ENCODE results near the gene UBA52.
"Not testable (repeated sequence)": the region's sequence is repeated elsewhere in the genome, so short reads cannot be mapped to it uniquely, and the experiment has no call there.

The UBA52 gene

DNA sequence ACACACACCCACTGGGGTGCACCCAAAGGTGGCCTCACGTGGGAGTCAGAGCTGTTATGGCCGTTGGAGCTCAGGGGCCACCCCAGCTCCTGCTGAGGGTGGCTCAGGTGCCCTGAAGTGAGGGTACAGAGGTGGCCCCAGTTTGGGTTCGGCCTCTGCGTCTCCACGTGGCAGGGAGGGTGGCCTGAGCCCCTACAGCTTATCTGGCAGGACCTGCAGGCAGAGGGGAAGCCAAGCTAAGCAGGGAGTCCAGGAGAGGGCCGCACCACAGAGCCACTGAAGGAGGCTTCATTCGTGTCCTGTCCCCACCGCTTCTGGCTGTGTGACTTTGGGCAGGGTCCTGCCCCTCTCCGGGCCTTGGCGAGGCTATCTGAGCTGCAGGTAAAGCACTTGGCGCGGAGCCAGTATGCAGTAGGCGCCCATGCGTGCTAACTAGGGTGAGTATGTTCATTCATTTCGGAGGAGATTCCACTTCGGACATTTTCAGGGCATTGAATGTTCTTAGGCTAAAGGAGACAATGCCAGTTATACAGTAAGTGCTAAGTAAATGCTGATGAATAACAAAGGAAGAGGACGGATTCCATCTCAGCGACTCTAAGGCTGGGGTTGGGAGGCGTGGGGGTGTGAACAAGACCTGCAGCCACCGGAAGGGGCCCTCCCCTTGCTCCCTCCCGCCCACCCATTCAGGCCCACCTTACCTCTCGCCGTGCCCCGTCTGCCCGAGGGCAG is 21.9 kb downstream of the UBA52 start:
- DNase-seq = no peak

DNA sequence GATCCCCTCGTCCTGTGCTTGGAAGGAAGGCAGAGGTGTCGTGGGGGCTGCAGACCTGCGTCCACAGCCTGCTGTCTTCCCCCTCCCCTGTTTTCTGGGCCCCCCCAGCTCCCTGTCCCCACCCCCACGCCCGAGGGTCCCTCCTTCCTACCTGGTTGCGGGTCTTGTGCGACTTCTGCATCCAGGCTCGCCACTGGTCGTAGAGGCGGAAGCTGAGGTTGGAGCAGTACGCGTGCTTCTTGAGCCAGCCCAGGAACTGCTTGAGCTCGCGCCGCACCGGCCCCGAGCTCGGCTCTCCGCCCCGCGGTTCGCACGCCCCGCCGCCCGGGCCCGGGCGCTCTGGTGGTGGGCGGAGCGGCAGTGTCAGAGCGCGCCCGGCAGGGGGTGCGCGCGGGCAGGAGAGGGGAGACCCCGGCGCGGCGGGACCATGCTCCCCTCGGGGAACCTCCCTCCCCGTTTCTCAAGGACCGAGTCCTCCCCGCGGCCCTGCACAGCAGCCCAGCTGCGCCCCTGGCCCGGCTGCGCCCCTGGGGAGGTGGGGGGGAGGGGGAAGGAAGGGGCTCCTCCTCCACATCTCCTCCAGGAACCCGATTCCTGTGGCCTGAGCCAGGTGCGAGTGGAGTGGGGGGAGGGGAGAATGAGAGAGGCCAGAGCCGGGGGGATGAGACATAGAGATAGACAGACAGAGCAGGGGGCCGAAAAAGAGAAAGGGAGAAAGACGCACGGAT is 22.6 kb downstream of the UBA52 start:
- DNase-seq = peak; percentile 86

DNA sequence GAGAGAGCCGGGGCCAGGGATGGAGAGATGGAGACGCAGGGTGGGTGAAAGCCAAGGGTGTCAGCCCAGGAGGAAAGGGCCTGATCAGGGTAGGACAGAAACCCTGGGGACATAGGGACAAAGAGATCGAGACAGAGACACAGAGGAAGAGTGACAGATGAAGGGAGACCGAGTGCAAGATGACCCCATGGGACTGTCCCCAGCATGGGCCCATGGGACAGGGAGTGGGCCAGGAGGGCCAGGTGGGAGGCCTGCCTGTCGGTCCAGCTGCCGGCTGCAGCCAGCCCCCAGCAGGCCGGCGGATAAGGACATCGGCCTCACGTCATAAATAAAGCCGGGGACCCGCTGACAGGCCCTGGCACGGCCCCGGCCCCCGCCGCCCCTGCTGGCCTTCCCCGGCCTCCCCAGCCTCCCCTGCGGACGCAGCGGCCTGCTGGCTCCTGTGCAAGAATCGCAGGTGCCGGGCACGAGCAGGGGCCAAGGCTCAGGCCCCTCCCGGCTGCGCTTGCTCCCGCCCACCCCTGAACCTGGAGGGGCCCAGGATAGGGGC is 23.2 kb downstream of the UBA52 start:
- DNase-seq = peak; percentile 66

GRCh38 chr19:18595475-18595874 is 23.8 kb downstream of the UBA52 start:
- no peak for DNase-seq

- no peak for DNase-seq
These were observed 25.1 kb downstream of the UBA52 start for GRCh38 chr19:18596752-18597157.

DNA sequence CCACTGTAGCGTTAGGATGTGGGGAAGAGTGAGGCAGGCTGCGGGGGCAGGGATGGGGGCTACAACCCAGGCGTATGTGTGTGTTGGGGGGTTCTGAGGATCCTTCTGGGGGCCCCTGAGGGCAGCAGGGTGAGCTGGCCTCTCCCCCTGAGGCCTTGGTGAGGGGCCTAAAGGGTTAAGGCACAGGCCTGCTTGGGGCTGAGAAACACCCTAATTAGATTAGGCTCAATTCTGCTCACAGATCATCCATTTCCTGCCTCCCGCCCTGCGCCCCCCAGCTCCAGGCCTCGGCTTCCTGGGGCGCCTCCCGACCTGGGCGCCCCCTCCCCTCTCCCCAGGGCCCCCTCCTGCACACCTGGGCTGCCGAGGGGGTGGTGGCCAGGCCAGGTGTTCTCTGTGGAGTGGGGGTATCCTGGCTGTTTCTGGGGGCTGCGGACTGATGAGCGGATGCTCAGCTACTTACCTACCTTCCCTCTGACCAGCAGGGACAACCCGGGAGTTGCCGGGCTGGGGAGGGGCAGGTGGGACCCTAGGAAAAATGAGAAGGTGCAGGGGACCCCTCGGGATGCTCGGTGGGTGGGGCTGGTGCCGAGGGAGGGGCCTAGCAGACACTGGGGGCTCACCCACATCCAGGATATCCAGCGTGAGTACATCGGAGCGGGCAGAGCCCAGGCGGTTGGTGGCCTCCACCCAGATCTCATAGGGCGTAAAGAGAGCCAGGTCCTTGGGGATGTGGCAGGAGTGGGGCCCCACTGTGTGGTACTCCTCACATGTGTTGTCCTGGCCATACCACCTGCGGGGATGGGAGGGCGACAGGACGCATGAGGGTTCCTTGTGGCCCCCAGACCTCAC is 26.4 kb downstream of the UBA52 start:
- no peak for DNase-seq

GRCh38 chr19:18599485-18599884 is 27.8 kb downstream of the UBA52 start:
- DNase-seq = no peak

GRCh38 chr19:18600692-18601397 is 29.2 kb downstream of the UBA52 start:
- DNase-seq = not testable (repeated sequence)

DNA sequence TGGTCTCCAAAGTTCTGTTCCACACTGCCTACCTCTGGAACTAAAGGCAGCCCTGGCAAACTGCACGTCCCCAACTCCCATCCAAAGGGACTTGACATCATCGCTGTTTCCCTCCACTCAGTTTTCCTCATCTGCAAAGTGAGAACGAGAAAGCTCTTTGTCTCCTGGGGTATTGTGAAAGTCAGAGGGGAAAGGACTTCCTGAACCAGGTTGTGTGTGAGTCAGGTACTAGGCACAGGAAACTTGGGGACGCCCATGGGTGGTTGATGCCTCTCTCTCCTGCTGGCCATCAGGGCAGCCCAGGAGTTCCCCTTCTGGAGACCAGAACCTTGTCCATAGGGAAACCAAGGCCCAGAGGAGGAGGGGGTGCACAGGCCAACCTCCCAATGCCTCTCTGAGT is 30.2 kb downstream of the UBA52 start:
- no peak for DNase-seq

GRCh38 chr19:18603255-18603957 is 31.7 kb downstream of the UBA52 start:
- DNase-seq = no peak

DNA sequence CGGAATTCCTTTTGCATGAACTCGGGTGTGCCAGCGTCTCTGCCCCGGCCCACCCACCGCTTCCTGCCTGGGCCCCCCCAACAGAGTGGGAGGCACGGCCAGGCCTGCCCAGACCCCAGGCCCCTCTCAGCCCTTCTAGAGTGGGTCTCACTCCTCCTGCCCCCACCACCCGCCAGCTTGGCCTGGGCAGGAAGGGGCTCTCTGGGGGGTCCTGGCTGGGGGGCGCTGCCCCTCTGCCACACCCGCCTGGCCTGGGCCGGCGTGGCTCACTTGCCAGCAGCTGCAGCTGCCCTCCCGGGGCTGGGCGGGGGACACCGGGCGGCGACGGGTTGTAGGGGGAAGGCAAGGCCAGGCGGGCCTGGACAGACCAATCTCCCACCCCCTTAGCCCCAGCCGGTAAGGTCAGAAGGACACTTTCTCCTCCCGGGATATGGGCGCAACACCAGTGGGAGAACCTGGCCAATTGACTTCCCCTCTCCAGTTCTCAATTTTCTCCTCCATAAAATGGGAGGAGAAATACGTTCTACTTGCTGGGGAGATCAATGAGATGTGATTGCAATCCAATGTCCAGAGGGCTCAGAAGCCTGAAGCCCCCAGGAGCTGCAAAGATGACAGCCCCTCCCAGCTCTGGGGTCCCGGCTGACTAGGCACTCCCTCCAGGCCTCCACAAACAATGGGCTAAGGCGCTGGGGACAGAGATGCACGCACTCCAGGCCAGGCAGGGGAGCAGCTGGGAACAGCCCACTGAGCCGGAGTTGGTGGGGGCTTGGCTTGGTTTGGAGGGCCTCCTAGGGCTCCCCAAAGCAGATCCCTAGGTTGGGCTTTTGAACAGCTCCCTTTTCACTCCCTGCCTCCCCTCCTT is 32.5 kb downstream of the UBA52 start:
- DNase-seq = no peak

GRCh38 chr19:18604820-18605159 is 33.1 kb downstream of the UBA52 start:
- DNase-seq = no peak

DNA sequence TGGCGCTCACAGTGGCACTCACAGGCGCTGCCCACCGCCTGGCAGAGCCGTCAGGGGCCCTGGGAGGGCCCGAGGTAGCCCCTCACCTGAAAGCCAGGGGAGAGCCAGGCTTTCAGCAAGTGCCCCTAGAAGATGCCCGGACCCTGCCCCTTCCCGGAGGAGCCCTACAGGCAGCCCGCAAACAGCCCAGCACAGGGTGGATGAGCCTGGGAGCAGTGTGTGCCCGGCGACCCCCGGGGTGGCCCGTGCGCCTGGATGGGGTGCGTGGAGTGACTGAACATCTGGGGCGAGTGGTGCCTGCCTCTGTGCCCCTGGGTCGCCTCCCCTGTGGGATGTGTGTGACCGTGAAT is 33.5 kb downstream of the UBA52 start:
- DNase-seq = no peak

- DNase-seq = no peak
These were observed 34.1 kb downstream of the UBA52 start for GRCh38 chr19:18605546-18606280.

DNA sequence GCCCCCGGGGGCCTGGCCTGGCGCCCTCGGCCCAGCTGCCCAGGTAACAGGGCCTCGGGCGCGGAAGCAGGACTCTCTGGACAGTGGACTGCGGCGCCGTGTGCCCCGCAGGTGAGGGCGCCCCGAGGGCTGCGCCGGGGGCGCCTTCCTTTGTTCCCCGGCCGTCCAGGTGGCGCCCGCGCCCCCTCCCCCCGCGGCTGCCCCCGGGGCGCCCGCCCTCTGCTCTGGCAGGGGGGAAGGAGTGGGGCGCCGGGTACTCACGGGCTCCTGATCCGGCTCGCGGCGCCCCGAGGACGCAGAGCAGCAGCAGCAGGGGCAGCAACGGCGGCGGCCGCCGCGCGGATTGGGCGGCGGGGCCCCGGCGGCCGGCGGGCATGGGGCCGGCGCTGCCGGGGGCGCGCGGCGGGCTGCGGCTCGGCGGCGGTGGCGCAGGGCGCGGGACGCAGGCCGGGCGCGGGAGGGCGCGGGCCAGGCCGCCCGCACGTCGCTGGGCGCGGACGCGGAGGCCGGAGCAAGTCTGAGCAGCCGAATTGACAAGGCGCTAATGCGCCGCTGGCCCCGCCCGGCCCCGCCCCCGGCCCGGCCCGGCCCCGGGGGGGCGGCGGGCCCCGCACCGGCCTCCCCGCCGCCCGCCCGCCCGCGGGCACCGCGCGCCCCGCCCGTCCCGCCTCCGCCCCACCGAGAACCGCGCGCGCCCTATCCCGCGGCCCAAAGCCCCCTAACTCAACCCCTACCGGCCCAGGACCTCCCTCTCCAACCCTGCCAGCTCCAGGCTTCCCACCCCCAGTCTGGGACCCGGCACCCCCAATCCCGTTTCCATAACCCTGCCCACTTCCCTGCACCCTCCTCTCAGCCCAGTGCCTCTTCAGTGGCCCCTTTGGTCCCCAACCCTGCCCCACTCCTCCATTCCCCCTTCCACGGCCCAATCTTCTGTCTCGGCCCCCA is 34.9 kb downstream of the UBA52 start, which contains the start of gene CRLF1:
Gene CRLF1 (minus strand): TSS at position 519 of the 945 bp plus-strand sequence. CDS start 143 bp downstream, at position 376.
- DNase-seq = no peak

- DNase-seq = no peak
These were observed 35.8 kb downstream of the UBA52 start for GRCh38 chr19:18607226-18608101.

- DNase-seq = no peak
These were observed 36.6 kb downstream of the UBA52 start for GRCh38 chr19:18608102-18608804.
